LNCaP clone FGC (cell line): ENCODE data around the gene REXO1.
A peak's percentile ranks its signal among the peaks of the same experiment; 100 is the strongest.

Experiments used
- DNase-seq: peaks from one replicate; pipeline ENCODE4 v3.0.0-alpha.2; 2011; ENCODE audit warnings: low read depth
- H3K4me3 ChIP-seq: 2 replicates; pipeline ENCODE4 v1.5.1; 2011; ENCODE audit warnings: mild to moderate bottlenecking, low read depth, low read length, control low read depth
- CTCF ChIP-seq: IDR thresholded peaks from 2 replicates; pipeline ENCODE4 v1.5.1; 2012; ENCODE audit warnings: mild to moderate bottlenecking; ENCODE audit not compliant: control insufficient read depth, insufficient read depth; ENCODE audit errors: extremely low read depth

REXO1 gene

DNA sequence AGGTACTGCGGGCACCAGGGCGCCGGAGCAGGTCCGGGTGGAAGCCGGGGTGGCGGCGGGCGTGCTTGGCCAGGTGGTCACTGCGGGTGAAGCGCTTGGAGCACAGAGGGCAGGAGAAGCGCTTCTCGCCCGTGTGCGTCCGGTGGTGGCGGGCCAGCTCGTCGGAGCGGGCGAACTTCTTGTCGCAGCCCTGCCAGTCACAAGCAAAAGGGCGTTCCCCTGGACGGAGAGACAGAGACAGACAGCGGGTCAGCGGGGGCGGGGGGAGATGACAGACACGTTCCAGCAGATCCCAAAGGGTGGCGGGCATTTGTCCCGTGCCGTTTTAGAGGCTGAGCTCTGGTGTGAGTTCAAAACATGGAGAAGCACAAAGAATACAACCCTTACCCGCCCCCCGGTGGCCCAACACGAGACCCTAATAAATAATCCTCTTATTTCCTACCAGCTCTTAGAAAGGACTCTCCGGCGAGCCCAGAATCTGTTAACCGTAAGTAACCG lies 6.3 kb upstream of the REXO1 start:
- no peak overlapping the region for H3K4me3 ChIP-seq
- no peak for TF ChIP-seq CTCF
- no peak for DNase-seq

DNA sequence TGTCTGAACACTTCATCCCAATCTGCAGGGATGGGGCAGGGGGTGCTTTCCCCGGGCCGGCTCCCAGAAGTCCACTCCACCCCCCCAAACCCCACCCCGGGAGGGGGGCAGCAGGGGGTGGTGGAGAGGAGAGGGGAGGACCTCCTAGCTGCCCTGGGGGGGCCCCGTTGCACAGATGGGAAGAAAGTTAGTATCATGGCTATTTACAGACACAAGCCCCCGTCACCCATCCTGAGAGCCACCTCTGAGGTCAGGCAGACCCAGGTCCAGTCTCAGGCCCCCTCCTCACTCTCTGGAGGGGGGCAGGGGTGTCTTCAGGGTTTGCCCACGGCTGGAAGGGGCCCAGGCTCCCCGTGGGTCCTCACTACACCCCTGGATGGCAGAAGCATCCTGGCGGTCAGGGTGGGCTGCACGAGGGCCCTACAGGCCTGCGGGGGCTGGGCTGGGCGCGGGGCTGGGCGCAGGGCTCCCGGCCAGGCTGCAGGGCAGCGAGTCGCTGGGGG lies 5.8 kb upstream of the REXO1 start:
- no peak overlapping the region for H3K4me3 ChIP-seq
- no peak for DNase-seq
- TF ChIP-seq CTCF = no peak

DNA sequence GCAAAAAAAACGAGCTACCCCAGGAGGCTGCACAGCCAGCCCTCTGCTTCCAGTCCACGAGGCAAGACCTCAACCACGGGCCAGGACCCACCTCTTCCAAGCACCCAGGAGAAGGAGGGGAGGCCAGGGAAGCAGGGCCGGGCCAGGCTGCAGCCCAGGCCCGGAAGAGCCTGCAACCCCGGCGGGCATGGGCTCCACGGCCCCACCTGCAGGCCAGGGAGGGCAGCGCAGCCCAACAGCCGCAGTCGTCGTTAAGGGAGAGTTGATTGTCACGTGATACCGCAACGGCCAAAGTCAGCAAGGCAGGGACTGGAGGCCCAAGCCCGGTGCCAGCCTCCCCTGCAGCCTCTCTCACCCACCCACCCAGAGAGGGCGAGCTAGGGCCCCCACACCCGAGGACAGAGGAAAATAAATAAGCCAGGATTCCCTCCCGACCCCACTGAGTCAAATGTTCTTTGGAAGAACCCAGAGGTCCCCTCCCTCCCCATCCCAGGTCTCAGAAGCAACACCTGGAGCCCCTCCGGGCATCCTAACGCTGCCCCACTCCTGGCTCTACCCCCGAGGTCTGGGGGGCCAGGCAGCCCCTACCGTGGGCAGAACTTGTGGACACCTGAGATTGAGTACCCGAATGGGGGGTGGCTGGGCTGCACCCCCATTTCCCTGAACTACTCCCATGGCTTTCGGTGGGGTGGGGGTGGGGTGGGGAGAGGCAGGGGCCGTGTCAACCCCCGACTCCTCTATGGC lies 5.2 kb upstream of the REXO1 start:
- DNase-seq = peak; percentile 61
- H3K4me3 ChIP-seq = no peak overlapping the region
- TF ChIP-seq CTCF = peak; percentile 96

- H3K4me3 ChIP-seq = no peak overlapping the region
- no peak for DNase-seq
- TF ChIP-seq CTCF = no peak
These were observed 4.4 kb upstream of the REXO1 start for GRCh38 chr19:1852581-1853128.

- TF ChIP-seq CTCF = no peak
- no peak for DNase-seq
- no peak overlapping the region for H3K4me3 ChIP-seq
These were observed 3.6 kb upstream of the REXO1 start for GRCh38 chr19:1851654-1852580.

GRCh38 chr19:1850809-1851653 lies 2.7 kb upstream of the REXO1 start:
- H3K4me3 ChIP-seq = no peak overlapping the region
- TF ChIP-seq CTCF = peak; percentile 27; the same call in 1 of the 2 replicates
- no peak for DNase-seq
